NB4 (cell line): ENCODE data around the gene CEACAM21.

ENCODE experiments used
- CTCF ChIP-seq: IDR thresholded peaks from one replicate; pipeline ENCODE4 v1.5.1; 2012; ENCODE audit warnings: low read depth, low read length
- MYC ChIP-seq: IDR thresholded peaks from 2 replicates; pipeline ENCODE4 v1.6.1; 2011; ENCODE audit warnings: low read depth, low read length
- POLR2A ChIP-seq: IDR thresholded peaks from 2 replicates; pipeline ENCODE4 v1.6.1; 2011; ENCODE audit warnings: mild to moderate bottlenecking; ENCODE audit not compliant: insufficient read length; ENCODE audit errors: extremely low read depth

- TF ChIP-seq CTCF: no peak
- no peak for TF ChIP-seq MYC
- no peak for TF ChIP-seq POLR2A
These were observed 28.4 kb upstream of the CEACAM21 start for GRCh38 chr19:41547569-41547968.
